CD4-positive, alpha-beta T cell treated with Interleukin-2 at 100 ng/mL for 4 hours (primary cell): ENCODE measurements around the gene SELL.
"Not testable (repeated sequence)": the region's sequence is repeated elsewhere in the genome, so short reads cannot be mapped to it uniquely, and the experiment has no call there.

ENCODE experiments used
- DNase-seq: peaks from one replicate; pipeline ENCODE4 v3.0.0-alpha.2; 2020; ENCODE audit warnings: low spot score

SELL gene

GRCh38 chr1:169711469-169712308 lies at the start of gene SELL:
Gene SELL (minus strand): TSS chr1:169711620. CDS start chr1:169711498, 122 bp downstream.
- peak; percentile 86 for DNase-seq

DNA sequence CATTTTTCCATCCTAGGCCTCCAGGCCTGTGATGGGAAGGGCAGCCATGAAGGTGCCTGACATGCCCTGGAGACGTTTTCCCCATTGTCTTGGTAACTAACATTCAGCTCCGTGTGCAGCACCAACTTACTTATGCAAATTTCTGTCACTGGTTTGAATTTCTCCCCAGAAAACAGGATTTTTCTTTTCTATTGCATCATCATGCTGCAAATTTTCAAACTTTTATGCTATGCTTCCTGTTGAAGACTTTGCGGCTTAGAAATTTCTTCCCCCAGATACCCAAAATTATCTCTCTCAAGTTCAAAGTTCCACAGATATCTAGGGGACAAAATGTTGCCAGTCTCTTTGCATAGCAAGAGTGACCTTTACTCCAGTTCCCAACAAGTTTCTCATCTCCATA lies 47.6 kb upstream of the SELL start:
- DNase-seq, result no peak

GRCh38 chr1:169753549-169753948 lies 42.1 kb upstream of the SELL start:
- DNase-seq, result no peak

DNA sequence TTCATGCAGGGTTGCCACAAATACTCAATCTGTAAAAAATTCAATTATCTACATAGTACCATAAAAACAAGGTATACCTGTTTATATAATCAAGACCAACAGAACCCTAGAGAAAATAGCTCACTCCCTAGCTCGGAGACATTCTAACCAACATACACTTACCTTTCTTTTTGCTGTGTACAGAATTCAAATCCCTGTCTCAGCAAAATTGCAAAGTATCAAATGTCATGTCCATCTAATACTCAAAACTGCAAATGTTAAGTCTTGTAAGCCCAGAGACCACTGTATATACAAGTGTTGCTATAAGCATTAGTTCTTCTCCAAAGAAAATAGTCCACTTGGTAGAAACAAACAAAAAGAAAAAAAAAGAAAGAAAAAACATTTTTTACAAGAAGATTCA lies 38.6 kb upstream of the SELL start:
- DNase-seq, result no peak

DNA sequence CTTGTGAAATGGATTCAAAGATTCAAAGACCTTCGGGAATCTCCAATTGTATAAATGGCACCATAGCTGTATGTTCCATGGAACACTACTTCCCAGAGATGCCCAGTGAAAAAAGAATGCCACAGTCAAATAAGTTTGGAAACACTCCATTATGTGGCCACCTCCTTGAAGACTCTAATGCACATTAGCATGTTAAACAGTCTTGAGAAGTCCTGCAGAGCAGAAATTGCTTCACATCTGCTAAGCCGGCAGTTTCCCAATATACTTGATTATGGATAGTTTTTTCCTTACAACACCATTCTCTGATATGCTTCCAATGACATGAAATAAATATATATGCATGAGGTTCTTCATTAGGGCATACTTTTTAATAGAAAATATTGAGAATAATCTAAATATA lies 35.1 kb upstream of the SELL start:
- no peak for DNase-seq

DNA sequence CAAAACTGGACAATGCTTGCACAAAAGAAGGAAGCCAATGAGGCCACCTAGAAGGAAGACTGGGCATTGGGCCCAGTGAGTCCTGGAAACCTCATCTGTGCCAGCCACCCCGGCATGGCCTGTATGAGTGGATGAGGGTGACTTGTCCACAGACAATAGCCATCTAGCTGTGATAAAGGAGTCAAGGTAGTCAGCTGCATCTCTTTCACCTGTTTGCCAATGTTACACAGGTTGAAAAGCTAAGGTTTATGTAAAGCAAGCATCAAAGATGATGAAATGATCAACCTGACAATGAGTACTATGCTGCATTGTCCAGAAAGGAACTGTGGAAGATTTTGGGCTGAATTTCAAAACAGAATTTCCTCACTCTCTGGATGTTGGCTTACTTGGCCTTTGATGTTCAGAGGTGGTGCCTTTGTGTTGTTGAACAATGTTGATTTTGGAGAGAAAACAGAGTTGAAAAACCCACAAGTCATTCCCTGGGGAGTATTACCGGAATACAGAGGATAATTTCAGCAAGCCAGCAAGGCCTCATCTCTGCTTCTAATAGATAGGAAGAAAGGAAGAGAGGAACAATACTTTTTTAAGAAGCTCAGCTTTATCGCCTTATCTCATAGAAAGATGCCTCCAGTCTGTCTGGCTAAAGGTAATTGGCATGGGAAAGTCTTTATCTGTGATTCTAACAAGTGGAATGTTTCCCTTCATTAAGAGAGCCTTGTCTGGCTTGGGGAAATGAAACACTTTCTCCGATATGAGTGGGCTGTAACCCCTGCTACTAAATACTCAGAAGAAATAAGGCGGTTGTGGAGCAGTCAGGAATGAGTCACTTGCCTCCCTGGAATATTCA lies 33.8 kb upstream of the SELL start:
- DNase-seq, result no peak

DNA sequence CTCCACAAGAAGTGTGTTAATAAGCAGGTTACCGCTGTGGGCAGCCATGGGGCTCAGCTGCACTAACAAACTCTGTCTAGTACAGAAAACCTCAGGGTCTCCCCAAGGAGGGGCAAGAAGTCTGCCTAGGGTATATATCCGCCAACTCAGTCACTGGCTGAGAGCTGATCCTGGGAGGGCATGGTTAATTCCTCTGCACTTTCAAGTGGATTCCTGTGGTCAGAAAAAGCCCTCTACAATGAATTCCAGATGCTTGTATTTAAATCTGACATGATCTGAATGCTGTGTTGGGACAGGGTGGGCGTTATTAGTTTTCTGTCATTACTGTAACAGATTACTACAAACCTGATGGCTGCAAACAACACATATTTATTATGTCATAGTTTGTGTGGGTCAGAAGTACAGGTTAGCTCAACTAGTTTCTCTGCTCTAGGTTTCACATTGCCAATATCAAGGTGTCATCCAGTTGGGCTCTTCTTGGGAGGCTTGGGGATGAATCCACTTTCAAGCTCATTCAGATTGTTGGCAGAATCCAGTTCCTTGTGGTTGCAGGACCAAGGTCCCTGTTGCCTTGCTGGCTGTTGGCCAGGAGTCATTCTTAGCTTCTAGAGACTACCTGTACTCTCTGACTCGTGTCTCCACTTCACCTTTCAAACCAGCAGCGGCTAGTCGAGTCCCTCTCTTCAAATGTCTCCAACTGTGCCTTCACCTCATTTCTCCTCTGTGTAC lies 30.4 kb upstream of the SELL start:
- no peak for DNase-seq

- DNase-seq, result no peak
These were observed 28.6 kb upstream of the SELL start for GRCh38 chr1:169739980-169740379.

DNA sequence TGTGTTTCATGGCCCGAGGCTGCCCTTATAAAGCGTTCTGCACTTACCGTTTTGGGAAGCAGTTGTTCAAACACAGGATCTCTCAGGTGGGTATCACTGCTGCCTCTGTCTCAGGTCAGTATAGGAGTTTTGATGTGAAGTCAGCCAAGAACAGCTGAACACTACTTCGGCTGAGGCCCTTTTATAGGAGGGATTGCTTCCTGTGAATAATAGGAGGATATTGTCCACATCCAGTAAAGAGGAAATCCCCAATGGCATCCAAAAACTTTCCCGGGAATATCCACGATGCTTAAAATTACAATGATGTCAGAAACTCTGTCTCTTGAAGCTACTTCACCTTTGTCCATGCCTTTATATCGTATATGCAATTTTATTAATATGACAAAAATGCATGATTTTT lies 22.5 kb upstream of the SELL start, which contains the start of gene SELE:
SELE (minus strand) TSS at position 156 of the 400 bp plus-strand sequence. CDS start 467 bp downstream, outside the sequence.
- no peak for DNase-seq

DNA sequence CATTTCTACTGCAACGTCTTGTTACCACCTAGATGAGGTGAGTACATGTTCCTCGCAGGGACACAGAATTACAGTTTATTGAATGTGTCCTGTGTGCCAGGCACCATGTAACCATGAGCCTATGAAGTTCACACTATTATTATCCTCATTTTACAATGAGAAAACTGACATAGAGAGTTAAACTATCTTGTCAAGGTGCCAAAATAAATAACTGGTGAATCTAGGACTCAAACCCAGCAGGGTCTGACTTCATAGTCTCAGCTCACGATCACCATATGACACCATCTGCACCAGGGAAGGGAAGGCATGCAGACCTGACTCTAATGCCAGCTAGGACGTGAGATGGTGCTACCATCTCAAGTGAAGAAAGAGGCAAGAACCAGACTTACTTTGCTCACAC lies 20.0 kb upstream of the SELL start:
- DNase-seq, result no peak

DNA sequence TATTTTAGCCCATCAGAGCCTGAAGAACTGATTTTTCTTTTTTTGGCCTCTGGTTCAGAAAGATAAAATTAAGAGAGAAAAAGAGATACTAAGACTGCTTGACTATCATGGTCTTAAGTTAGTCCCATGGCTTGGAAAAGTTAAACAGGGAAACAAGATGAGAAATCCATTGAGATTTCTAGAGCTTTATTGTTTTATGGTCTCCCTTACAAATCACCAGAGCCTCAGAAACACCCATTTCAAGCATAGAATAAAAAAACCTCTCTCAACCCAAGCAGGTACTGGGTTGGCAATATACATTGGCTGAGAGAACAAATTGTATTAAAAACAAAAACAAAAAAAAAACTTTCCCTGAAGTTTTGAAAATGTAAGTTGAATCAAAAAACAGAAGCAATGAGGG lies 18.6 kb upstream of the SELL start:
- DNase-seq, result no peak

GRCh38 chr1:169727307-169727706 lies 15.9 kb upstream of the SELL start:
- no peak for DNase-seq

DNA sequence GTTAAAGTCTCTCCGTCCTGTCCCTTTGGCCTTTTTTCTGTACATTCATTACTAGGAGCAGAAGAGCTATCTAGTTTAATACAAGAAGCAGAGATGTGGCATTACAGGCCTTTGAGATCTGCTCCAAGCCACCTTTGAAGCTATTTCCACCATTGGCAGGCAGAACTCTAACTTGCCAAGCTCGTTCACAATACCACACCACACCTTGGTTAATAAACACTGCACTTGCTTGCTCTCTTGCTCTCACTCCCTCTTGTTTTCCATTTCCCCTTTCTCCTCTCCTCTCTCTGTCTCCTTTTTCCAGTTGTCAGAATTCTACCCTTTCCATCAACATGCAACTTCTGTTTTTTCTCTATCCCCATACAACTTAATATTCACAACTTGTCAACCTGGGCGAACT lies 15.4 kb upstream of the SELL start:
- DNase-seq, result no peak

DNA sequence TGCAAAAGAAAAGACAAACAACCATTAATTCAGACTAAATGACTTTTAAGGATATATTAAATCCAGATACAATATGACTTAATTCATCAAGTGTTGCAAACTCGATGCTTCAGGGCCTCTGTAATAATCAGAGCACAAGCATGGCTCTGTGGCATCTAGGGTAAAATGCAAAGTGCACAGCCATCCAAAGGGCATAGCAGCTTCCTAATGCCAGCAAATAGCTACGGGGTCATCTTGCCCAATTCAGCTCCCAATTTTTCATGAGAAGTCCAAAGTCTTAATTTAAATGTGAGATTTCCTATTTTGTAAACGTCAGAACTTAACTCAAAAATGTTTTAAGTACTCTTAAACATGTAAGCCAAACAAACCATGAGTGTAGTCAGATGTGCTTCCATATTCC lies 14.5 kb upstream of the SELL start:
- no peak for DNase-seq

GRCh38 chr1:169724168-169724567 lies 12.7 kb upstream of the SELL start:
- no peak for DNase-seq

- DNase-seq, result no peak
These were observed 12.3 kb upstream of the SELL start for GRCh38 chr1:169723763-169724162.

DNA sequence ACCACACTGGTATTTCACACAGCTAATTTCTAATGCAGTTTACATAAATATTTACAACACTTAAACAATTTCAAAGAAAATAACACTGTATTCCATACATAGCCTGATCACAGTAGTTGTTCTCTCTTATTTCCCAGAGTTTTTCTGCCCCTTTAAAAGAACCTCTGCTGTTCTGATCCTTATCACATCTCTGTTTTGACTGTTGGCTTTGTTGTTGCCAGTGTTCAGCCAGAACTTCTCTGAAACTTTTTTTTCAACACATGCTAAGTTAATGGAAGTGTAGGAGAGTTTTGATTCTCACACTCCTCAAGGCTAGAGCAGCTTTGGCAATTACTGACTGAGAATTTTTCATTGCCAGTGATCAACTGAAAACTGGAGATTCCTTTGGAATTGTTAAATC lies 11.4 kb upstream of the SELL start:
- no peak for DNase-seq

DNA sequence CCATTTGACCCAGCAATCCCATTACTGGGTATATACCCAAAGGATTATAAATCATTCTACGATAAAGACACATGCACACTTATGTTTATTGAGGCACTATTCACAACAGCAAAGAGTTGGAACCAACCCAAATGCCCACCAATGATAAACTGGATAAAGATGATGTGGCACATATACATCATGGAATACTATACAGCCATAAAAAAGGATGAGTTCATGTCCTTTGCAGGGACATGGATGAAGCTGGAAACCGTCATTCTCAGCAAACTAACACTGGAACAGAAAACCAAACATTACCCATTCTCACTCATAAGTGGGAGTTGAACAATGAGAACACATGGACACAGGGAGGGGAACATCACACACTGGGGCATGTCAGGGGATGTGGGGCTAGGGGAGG lies 3.7 kb upstream of the SELL start:
- DNase-seq, result not testable (repeated sequence)

DNA sequence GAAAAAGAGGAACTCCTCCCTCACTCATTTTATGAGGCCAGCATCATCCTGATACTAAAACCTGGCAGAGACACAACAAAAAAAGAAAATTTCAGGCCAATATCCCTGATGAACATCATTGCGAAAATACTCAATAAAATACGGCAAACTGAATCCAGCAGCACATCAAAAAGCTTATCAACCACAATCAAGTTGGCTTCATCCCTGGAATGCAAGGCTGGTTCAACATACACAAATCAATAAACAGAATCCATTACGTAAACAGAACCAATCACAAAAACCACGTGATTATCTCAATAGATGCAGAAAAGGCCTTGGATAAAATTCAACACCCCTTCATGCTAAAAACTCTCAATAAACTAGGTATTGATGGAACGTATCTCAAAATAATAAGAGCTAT lies 1.7 kb upstream of the SELL start:
- not testable (repeated sequence) for DNase-seq

DNA sequence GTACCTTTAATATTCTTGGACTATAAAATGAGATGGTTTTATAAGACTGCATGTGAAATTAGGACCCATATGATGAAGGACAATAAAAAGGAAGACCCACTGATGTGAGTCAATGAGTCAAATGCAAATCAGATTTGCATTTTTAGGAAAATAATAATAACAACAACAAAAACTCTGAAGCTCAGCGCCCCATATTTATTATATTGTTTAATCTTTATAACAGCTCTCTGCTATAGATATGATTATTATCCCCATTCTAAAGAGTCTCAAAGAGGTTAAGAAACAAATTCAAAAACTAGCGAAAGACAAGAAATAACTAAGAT lies 850 bp upstream of the SELL start:
- DNase-seq, result no peak

GRCh38 chr1:169708647-169709046 lies 2.8 kb downstream of the SELL start:
- no peak for DNase-seq

DNA sequence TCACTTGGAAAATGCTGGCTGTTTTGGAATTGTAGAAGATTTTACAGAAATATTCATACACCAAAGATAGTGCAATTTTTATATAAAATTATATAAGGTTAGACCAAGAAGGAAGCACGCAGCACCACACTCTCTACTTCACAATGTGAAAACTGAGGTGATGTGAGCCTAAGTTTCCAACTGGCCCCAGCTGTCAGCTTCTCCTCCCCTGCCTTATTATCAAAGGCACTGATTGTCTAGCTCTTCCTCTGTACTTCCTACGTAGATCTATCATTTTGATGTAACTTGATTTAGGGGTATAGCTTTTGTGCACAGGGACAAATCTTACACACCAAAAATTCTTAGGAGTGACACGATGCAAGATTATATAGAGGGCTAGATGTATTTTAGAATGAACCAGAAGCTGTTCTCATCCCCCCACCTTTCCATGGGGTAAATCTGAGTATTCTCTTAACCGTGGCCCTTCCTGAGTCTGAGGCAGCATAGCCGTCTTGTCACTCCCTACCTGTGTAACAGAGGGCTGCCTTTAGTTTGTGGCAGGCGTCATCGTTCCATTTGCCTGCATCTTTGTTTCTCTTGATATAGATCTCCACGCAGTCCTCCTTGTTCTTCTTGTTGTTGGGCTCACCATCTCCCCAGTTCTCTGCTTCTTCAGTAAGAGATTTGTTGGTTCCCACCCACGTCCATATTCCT lies 3.4 kb downstream of the SELL start:
- peak; percentile 40 for DNase-seq
